ENCODE measurements around the gene B4GAT1. TPM values are rescaled to one million over a fixed set of nuclear protein-coding genes. Genes with fewer than 3 reads are reported as not detected.

Gene B4GAT1
- total RNA-seq, 1 experiment from 2014 or later: 6.7 TPM

- POLR2A ChIA-PET: no interaction called here
- Histone ChIP-seq H3K9ac (ENCODE audit: low read length) (no peak overlapping the region), H3K27ac (ENCODE audit: low read depth, low read length) (no peak overlapping the region)
Observed at GRCh38 chr11:66315921-66316811, 31.3 kb downstream of the B4GAT1 start.

More at GRCh38 chr11:66315921-66316811, 31.3 kb downstream of the B4GAT1 start:
- H3K9me2 ChIP-seq (ENCODE audit: insufficient read depth): no peaks in the 10 kb centered on the region
- no peak for TF ChIP-seq TCF7L2 (IDR thresholded peaks at IDR 0.05; ENCODE audit: borderline replicate concordance, extremely low read depth, insufficient read depth, insufficient read length)
- no peak for TF ChIP-seq ATF3 (IDR thresholded peaks at IDR 0.05)
- no peak for TF ChIP-seq FOSL1 (IDR thresholded peaks at IDR 0.05; ENCODE audit: low read depth)
- no peak for TF ChIP-seq POLR2A (IDR thresholded peaks at IDR 0.05; ENCODE audit: borderline replicate concordance, extremely low read depth, insufficient read depth, insufficient read length)
- TF ChIP-seq ELF1 (IDR thresholded peaks at IDR 0.05; ENCODE audit: borderline replicate concordance, low read depth): no peak
- TF ChIP-seq JUND (IDR thresholded peaks at IDR 0.05): no peak
- no peak for TF ChIP-seq SIN3A (IDR thresholded peaks at IDR 0.05; ENCODE audit: low read depth)
- TF ChIP-seq REST (IDR thresholded peaks at IDR 0.05; ENCODE audit: low read depth): no peak
- no peak for TF ChIP-seq EGR1 (IDR thresholded peaks at IDR 0.05; ENCODE audit: low read depth)
- no peak for TF ChIP-seq SRF (IDR thresholded peaks at IDR 0.05; ENCODE audit: low read depth)
- TF ChIP-seq RAD21 (IDR thresholded peaks at IDR 0.05; ENCODE audit: low read depth): no peak
- TF ChIP-seq ZBTB33 (IDR thresholded peaks at IDR 0.05; ENCODE audit: extremely low read depth, insufficient replicate concordance, low read length): no peak
- no peak for TF ChIP-seq CBX3 (IDR thresholded peaks at IDR 0.05; ENCODE audit: low read depth)
- no peak for TF ChIP-seq YY1 (IDR thresholded peaks at IDR 0.05; ENCODE audit: extremely low read depth, insufficient replicate concordance, low read depth, low read length)
- TF ChIP-seq EZH2 (IDR thresholded peaks at IDR 0.05): no peak
- TF ChIP-seq ZFX (IDR thresholded peaks at IDR 0.05): no peak
- TF ChIP-seq, protein P1, sequence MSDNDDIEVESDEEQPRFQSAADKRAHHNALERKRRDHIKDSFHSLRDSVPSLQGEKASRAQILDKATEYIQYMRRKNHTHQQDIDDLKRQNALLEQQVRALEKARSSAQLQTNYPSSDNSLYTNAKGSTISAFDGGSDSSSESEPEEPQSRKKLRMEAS (IDR thresholded peaks at IDR 0.05): no peak
- no TSS peak for BruUV-seq (replicated peaks)
- H3K27me3 ChIP-seq (ENCODE audit: insufficient read depth, low read length): no peaks in the 10 kb centered on the region
- ChIA-PET CTCF (interaction anchor here (1.3 kb wide), 1 partner anchor 70 kb away, joined by 3 read pairs; no protein-coding TSS in a partner anchor), RAD21 (ENCODE audit: low non-redundant PET in 1 of 2, low total read pairs in 2 of 2, uncharacterized antibody in 2 of 2, unreplicated experiment in 2 of 2) (no interaction called here)
- peaks cover 14 to 26% of the 10 kb centered on the region in 2 experiments for H3K4me1 ChIP-seq (ENCODE audit: control insufficient read depth in 1 of 2, insufficient read depth in 2 of 2, low read length in 2 of 2)
- H3K36me3 ChIP-seq (ENCODE audit: control insufficient read depth in 1 of 2, insufficient read depth in 2 of 2, low read length in 2 of 2): no peaks in the 10 kb centered on the region
- H2AFZ ChIP-seq (ENCODE audit: low read depth, low read length, poor library complexity, severe bottlenecking): no peak overlapping the region
- no peak overlapping the region for H3K4me2 ChIP-seq (ENCODE audit: low read length)
- H3K4me3 ChIP-seq (replicated peaks in 1 of 2; ENCODE audit: low read depth in 1 of 2, low read length in 2 of 2): no peak overlapping the region
- DNase-seq (ENCODE audit: low read depth, low spot score): no peak
- H4K20me1 ChIP-seq (ENCODE audit: insufficient read depth): no peaks in the 10 kb centered on the region
- no peak for ATAC-seq
- no peaks in the 10 kb centered on the region for H3K79me2 ChIP-seq (ENCODE audit: insufficient read depth, low read length)
- no peaks in the 10 kb centered on the region for H3K9me3 ChIP-seq (ENCODE audit: control insufficient read depth in 1 of 2, insufficient read depth in 1 of 2, low read depth in 1 of 2, low read length in 2 of 2)
- intact Hi-C loops (cut with micrococcal nuclease): no loop called here
